Fibroblast of lung (primary cell): Measurements from ENCODE around the gene SLC38A10.

ENCODE experiments used
- EZH2 ChIP-seq: IDR thresholded peaks from 2 replicates; pipeline ENCODE4 v1.5.1; 2012; ENCODE audit warnings: low read length, control low read depth, mild to moderate bottlenecking; ENCODE audit errors: missing control alignments
- TF ChIP-seq, protein P1 (sequence below), 2 donors: IDR thresholded peaks in 1 of 2; conservative IDR thresholded peaks in 1 of 2; 1 replicate in 1 of 2; 2 replicates in 1 of 2; pipeline ENCODE4 v1.5.1; 2011 to 2012; ENCODE audit warnings: low read length in 2 of 2, control low read depth in 1 of 2, inconsistent platforms in 1 of 2, low read depth in 1 of 2, mild to moderate bottlenecking in 1 of 2

DNA sequence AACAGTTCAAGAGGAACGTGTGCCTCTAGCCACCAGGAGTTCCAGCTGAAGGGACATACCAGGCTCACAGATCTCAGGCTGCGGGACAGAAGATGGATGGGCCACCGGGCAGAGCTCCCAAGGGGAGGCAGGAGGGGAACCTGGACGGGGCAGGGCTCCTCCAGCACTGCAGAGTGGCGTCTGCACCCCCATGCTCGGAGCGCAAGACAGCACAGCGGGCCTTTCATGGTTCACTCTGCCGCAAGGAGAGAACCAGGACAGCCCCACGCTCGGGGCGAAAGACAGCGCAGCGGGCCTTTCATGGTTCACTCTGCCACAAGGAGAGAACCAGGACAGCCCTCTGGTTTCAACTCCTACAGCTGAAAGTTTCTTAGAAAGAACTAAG lies 20.6 kb downstream of the SLC38A10 start:
- TF ChIP-seq, protein P1, sequence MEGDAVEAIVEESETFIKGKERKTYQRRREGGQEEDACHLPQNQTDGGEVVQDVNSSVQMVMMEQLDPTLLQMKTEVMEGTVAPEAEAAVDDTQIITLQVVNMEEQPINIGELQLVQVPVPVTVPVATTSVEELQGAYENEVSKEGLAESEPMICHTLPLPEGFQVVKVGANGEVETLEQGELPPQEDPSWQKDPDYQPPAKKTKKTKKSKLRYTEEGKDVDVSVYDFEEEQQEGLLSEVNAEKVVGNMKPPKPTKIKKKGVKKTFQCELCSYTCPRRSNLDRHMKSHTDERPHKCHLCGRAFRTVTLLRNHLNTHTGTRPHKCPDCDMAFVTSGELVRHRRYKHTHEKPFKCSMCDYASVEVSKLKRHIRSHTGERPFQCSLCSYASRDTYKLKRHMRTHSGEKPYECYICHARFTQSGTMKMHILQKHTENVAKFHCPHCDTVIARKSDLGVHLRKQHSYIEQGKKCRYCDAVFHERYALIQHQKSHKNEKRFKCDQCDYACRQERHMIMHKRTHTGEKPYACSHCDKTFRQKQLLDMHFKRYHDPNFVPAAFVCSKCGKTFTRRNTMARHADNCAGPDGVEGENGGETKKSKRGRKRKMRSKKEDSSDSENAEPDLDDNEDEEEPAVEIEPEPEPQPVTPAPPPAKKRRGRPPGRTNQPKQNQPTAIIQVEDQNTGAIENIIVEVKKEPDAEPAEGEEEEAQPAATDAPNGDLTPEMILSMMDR (conservative IDR thresholded peaks at IDR 0.05 in 1 of 2, IDR thresholded peaks at IDR 0.05 in 1 of 2; ENCODE audit: low read depth in 1 of 2, low read length in 2 of 2) = no peak
- TF ChIP-seq EZH2 = no peak
